HG03159 (cell line): ENCODE results near the gene PSME3.
"Not testable (repeated sequence)": the region's sequence is repeated elsewhere in the genome, so short reads cannot be mapped to it uniquely, and the experiment has no call there.

ENCODE experiments used
- ATAC-seq: cut with Tn5 transposase; IDR thresholded peaks from one replicate; pipeline ENCODE4 v1.9.1; 2021; ENCODE audit warnings: mild to moderate bottlenecking, moderate library complexity; ENCODE audit not compliant: unreplicated experiment

PSME3 gene

DNA sequence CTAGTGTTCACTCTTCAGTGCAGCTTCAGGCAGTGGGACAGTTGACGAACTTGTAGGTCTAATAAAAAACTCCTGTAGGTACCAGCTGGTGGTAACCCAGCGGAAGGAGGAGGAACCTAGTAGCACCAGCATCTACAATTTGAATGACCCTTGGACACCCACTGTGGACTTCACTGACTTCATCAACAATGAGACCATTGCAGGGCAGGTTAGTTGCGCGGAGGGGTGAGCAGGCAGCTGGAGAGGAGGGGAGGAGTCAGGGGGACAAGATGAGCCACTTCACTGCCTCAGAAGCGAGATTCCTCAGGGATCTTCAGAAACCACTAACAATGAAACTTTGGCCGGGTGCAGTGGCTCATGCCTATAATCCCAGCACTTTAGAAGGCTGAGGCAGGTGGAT lies 40.1 kb downstream of the PSME3 start:
- ATAC-seq, result no peak

DNA sequence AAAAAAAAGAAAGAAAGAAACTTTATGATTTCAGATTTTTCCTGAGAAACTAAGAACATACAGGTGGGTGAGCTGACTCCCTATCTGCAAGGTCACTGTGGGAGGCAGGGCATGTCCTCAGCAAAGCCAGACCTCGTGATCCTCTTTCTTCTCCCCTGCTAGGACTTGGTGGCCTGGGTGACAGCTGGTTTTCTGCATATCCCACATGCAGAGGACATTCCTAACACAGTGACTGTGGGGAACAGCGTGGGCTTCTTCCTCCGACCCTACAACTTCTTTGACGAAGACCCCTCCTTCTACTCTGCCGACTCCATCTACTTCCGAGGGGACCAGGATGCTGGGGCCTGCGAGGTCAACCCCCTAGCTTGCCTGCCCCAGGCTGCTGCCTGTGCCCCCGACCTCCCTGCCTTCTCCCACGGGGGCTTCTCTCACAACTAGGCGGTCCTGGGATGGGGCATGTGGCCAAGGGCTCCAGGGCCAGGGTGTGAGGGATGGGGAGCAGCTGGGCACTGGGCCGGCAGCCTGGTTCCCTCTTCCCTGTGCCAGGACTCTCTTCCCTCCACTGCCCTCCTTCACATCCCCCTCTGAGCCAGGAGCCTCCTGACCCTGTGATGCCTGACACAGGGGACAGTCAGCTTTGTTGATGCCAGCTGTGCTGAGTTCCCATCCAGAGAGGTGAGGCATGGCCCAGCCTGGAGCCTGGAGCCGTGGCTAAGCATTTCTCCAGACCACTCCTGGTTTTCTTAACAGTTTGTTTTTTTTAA lies 40.9 kb downstream of the PSME3 start:
- not testable (repeated sequence) for ATAC-seq

DNA sequence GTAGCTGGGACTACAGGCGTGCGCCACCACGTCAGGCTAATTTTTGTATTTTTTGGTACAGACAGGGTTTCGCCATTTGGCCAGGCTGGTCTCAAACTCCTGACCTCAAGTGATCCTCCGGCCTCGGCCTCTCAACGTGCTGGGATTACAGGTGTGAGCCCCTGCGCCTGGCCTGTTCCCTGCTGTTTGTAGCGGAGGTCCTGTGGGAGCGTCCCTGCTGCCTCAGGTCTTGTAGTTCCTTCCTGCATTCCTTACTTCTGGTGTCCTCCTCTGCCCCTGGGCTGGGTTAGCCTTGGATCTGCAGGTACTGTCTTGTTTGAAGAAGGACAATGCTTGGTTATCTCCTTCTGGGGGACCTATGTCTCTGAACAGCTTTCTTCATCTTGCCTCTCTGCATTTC lies 43.8 kb downstream of the PSME3 start:
- no peak for ATAC-seq

DNA sequence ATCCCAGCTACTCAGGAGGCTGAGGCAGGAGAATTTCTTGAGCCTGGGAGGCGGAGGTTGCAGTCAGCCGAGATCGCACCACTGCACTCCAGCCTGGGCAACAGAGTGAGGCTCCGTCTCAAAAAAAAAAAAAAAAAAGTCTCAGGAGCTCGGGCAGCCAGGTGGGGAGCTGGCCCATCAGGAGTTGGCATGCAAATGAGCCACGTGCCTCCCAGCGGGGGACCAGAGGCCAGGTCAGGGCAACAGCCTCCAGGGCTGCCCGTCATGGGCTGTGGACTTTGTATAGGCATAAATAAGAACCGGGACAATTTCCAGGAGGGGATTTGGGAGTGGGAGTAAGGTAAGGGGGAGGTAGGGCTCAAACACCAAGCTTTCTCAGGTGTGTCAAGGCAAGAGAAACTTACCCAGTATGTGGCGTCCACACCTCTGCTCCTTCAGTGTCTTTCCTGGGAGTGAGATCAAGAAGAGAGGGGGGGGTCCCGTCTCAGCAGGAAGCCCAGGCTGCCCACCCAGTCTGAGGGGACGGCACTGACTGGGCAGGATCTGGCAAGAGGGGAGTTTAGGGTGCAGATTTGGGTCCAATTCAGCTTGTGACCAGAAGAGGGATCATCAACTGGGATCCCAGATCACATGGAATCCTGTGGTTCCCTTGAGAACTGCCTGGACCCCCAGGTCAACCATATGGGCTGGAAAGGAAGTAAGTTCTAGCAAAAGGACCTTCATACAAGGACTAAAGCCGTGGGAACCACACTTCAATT lies 45.1 kb downstream of the PSME3 start:
- no peak for ATAC-seq

DNA sequence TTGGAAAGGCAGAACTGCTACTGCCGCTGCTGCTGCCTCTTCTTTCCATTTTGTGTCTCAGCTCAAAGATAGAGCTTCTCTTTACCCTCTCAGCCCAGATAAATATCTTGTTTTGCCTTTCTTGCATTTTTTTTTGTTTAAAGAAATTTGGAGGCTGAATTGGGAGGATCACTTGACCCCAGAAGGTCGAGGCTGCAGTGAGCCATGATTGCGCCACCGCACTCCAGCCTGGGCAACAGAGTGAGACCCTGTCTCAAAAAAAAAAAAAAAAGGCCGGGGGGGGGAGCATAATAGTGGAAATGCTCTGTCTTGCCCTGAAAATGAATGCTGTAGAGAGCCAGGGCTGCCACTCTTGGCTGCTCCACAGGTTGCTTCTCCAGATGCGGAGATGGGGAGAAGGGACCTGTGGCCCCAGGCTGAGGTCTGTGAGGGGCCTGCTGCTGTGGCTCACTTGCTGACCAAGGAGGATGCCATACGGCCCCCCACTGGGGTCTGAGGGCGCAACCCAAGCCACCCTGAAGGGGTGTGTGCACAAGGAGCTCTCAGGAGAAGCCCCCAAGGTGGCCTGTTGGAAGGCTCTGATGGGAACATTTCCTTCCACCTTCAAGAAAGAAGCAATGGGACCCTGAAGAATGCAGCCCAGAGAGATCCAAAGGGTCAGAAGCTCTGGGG lies 45.9 kb downstream of the PSME3 start:
- ATAC-seq, result no peak

DNA sequence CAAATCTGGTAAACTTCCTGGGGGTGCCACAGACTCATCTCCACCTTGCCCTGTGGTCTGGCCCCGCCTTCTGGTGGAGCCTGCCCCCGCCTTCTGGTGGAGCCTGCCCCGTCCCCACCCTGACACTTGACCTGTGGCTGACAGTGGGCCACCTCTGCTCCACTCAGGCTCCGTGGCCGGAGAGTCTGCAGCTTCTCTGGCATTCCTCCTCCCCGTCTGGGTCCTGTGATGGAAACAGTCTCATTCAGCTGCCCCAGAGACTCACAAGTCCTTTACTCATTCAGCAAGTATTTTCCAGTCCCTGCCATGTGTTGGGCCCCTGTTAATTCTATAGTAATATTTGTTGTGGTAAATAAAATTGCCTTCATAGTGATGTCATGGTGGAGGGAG lies 46.4 kb downstream of the PSME3 start:
- ATAC-seq, result no peak

DNA sequence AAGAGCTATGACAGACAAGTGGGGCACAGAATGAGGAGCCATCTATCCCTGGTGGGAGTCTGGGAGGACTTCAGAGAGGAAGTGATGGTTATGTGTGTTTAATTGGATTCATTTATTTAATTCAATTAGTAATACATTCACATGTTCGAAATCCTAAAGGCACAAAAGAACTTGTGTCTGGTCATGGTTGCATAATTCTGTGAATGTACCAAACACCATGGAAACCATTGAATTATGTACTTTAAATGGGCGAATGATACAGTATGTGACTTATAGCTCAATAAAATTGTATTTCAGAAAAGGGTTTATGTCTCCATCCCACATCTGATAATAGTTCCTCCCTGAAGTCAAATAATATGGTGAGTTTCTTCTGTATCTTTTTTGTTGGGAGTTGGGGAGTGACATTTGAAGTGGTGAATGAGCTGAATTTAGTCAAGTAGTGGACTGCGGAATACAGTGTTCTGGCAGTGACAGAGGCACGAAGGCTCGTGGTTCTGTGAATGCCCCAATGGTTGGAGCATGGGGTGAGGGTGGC lies 47.6 kb downstream of the PSME3 start:
- ATAC-seq, result no peak

DNA sequence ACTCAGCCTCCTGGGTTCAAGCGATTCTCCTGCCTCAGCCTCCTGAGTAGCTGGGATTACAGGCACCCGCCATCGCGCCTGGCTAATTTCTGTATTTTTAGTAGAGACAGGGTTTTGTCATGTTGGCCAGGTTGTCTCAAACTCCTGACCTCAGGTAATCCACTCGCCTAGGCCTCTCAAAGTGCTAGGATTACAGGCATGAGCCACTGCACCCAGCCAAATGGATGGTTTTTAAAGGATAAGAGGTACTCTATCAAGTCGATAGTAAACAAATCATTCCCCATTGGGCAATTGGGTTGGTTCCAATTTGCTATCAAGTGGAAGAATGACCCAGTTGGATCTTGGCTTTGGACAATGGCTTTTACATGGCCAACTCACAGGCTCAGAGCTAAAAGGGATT lies 48.5 kb downstream of the PSME3 start:
- not testable (repeated sequence) for ATAC-seq

DNA sequence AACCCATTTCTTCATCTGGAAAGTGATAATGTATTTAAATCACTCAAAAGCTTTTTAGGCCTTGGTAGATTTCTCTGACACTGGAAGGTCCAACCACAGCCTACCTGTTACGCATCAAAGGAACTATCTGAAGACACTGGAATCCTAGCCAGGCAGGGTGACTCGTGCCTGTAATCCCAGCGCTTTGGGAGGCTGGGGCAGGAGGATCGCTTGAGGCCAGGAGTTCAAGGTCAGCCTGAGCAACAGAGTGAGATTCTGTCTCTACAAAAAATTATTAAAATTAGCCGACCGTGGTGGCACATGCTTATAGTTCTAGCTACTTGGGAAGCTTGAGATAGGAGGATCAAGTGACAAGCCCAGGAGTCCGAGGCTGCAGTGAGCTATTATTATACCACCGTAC lies 49.0 kb downstream of the PSME3 start:
- no peak for ATAC-seq

DNA sequence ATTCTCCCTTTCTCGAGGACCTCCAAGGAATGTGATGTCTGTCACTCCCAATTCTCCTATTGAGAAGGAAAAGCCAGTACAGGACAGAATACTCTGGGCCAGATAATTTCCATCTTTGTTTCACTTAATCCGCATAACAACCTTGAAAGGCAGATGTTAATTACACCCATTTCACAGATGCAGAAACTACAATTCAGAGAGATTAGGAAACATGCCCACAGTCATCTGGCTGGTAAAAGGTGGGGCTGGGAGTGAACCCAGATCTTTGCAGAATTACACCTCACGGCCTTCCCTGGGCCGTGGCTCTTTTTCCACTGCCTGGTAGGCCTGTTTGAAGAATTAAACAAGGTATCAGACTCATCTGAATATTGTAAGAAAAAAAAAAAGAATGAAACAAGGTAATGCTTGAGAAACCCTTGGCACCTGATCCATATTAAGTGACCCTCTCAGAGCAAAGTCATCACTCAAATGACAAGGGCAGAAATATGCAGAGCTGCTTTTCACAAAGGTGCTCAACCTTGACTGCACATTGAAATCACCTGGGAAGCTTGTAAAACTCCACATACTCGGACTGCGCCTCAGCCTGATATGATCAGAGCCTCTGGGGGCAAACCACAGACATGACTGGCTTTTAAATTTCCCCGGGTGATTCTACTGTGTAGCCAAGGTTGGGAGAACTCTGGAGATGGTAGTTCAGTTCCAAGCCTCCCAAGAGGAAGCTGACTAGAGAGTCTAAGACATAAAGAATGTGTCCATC lies 50.8 kb downstream of the PSME3 start:
- ATAC-seq, result no peak

DNA sequence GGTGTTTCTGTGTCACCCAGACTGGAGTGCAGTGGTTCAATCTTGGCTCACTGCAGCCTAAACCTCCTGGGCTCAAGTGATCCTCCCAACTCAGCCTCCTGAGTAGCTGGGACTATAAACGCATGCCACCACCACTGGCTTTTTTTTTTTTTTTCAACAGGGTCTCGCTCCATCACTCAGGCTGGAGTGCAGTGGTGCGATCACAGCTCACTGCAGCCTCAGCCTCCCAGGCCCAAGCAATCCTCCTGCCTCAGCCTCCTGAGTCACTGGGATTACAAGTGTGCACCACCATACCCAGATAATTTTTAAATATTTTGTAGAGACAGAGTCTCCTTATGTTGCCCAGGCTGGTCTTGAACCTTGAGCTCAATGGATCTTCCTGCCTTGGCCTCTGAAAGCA lies 52.6 kb downstream of the PSME3 start:
- not testable (repeated sequence) for ATAC-seq

DNA sequence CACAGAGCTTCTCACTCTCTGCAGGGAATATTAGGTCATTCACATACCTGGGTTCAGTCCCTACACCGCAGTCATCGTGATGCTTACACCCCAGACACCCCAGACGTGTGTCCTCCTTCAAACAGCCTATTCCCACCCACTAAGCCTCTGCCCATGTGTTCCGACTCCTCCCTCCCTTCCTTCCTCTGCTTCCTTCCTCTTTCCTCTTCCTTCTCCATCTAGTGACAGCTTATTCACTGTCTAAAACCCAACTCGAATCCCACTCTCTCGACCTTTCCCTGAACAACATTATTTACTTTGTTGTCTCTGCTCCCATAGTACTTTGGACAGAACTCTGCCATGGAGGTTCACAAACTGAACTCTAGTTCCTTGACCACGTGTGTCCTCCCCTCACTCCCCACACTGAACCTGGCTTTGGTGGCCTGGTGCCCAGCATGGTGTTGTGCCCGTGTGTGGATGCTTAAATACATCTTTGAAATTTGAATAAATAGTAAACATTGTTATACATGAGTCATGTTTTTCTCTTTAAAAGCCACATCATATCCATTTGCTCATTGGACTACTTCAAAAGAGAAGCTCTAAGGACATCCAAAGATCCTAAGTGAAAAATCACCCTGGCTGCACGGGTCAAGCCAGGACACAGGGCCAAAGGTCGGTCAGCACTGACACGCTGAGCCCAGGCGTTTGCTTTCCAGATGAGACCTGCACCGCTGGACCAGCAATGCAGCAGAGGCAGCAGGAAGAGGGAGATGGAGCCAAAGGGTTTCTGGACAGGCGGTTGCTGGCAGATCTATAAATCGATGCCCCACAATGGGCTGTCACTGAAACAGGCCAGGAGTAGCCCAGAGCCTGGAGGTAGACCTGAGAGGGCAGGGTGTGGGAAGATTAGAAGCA lies 53.3 kb downstream of the PSME3 start:
- ATAC-seq, result no peak

DNA sequence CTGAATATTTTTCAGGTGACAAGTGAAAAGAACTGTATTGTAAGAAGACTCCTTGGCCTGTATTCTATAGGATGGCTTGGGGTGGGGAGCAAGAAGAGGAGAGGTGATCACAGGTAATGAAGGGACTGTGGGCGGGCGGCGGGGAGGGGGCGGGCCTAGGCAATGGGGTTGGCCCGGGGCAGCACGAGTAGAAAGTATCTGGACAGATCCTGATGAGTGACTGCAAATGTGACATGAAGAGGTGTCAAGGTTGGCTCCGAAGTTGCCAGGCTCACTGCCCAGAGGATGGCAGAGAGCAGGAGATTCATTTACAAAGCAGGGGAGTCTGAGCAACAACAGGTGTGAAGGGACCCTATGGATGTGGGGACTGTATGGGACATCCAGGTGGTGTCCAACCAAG lies 56.6 kb downstream of the PSME3 start:
- no peak for ATAC-seq

DNA sequence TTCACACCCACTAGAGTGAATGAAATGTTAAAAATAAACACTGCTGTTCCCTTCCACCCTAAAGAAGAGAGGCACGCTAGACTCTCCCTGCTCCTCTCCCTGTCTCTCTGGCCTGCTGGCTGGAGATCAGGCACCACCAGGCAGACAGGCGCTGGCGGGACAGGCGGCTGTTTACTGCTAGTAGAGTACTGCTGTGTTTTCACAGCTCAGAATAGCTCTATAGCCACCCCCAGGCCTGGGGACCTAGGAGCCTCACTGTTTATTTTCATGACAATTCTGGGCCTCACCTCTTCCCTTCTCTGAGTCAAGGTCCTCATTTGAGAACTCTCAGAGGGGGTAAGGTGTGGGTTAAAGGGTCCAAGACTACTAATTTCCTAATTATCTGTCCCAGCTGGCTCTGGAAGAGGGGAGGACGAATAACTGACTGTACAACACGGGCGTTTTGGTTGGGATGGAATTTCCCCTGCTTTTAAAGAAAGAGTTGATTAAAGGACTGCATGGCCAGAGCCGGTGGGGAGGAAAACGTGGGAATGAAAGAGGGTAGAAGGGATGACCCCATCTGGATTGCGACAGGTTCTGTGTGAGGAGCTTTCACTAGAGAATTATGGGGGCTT lies 58.4 kb downstream of the PSME3 start:
- ATAC-seq, result no peak

DNA sequence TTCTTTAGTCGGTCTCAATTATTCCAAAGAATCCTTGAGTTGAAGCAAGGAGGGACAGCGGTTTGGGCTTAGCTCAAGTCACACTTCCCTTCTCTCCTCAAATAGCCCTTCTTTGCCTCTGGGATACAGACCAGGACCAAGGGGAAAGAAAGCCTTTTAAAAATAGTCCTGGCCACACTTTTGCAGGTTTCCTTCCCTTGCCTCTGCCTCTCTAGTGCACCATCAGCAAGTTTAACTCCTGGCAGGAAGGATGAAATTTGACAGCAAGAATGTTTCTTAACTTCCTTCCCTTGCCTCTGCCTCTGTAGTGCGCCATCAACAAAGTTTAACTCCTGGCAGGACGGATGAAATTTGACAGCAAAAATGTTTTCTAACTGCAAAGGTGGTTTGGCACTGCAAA lies 60.2 kb downstream of the PSME3 start:
- no peak for ATAC-seq
